Suprapubic skin (tissue), 2 donors: ENCODE results near the gene GMEB2.

Experiments
- EP300 ChIP-seq: sonication (generic); formaldehyde crosslinking; IDR thresholded peaks from one replicate; pipeline ENCODE4 v1.6.1; 2017; ENCODE audit warnings: antibody characterized with exemption
- POLR2A ChIP-seq, 2 donors: fragments of 450-650 bp; IDR thresholded peaks; one replicate each; pipeline ENCODE4 v1.6.1; 2017; ENCODE audit warnings: antibody characterized with exemption in 2 of 2, mild to moderate bottlenecking in 2 of 2, moderate library complexity in 2 of 2

GRCh38 chr20:63552481-63553249 lies 74.2 kb downstream of the GMEB2 start:
- TF ChIP-seq EP300 (no peak), POLR2A (IDR thresholded peaks at IDR 0.05) (no peak)
